MCF 10A (cell line): Measurements from ENCODE around the gene VSTM4. TPM values are rescaled to one million over a fixed set of nuclear protein-coding genes. Genes with fewer than 3 reads are reported as not detected.

Source experiments
- BruUV-seq: library from RNA; stranded (reverse); fragments of 400-500 nt; replicated peaks from 2 replicates; lab custom pipeline; 2021; lab: Mats Ljungman, UMichigan
- CTCF ChIA-PET: fragments of 300-600 bp; sonication (Branson Sonifier 250); formaldehyde crosslinking; extraction: SDS; loops from one replicate; lab custom pipeline; 2021; ENCODE audit warnings: antibody characterized with exemption, inconsistent platforms; lab: Yijun Ruan, JAX
- POLR2A ChIA-PET: fragments of 300-600, 350-650 bp; sonication (Branson Sonifier 250); formaldehyde crosslinking; extraction: SDS; loops from one replicate; lab custom pipeline; 2020; ENCODE audit warnings: antibody characterized with exemption, inconsistent platforms; lab: Yijun Ruan, JAX
- DNase-seq: peaks from one replicate; pipeline ENCODE4 v3.0.0-alpha.2; 2018; ENCODE audit not compliant: unreplicated experiment
- H3K27ac Mint-ChIP-seq: one replicate; pipeline ENCODE4 v1.8.0; 2022; ENCODE audit warnings: mild to moderate bottlenecking, low read depth, mixed read lengths; ENCODE audit not compliant: unreplicated experiment
- H3K27me3 Mint-ChIP-seq: one replicate; pipeline ENCODE4 v1.8.0; 2022; ENCODE audit warnings: mixed read lengths; ENCODE audit not compliant: insufficient read depth, unreplicated experiment
- H3K36me3 Mint-ChIP-seq: one replicate; pipeline ENCODE4 v1.8.0; 2022; ENCODE audit warnings: mild to moderate bottlenecking, moderate library complexity, mixed read lengths; ENCODE audit not compliant: insufficient read depth, unreplicated experiment
- H3K4me1 Mint-ChIP-seq: one replicate; pipeline ENCODE4 v1.8.0; 2022; ENCODE audit warnings: mixed read lengths; ENCODE audit not compliant: insufficient read depth, unreplicated experiment
- H3K4me3 Mint-ChIP-seq: one replicate; pipeline ENCODE4 v1.8.0; 2022; ENCODE audit warnings: mild to moderate bottlenecking, moderate library complexity, mixed read lengths; ENCODE audit not compliant: unreplicated experiment
- H3K9me3 Mint-ChIP-seq: one replicate; pipeline ENCODE4 v1.8.0; 2022; ENCODE audit warnings: mixed read lengths; ENCODE audit not compliant: unreplicated experiment
- CTCF ChIP-seq: fragments of 200-600 bp; IDR thresholded peaks from one replicate; pipeline ENCODE4 v1.8.0; 2022; ENCODE audit warnings: antibody characterized with exemption, mild to moderate bottlenecking; ENCODE audit not compliant: unreplicated experiment
- intact Hi-C: fragments of 100-400 bp; cut with micrococcal nuclease; formaldehyde crosslinking; loops from 2 replicates; pipeline ENCODE4 v1.14.1; 2022
- total RNA-seq: library from RNA; stranded (reverse); gene quantifications from 2 replicates; pipeline ENCODE4 v1.2.3, GENCODE V29; 2022

VSTM4 gene
- total RNA-seq, 1 experiment from 2014 or later = not detected

DNA sequence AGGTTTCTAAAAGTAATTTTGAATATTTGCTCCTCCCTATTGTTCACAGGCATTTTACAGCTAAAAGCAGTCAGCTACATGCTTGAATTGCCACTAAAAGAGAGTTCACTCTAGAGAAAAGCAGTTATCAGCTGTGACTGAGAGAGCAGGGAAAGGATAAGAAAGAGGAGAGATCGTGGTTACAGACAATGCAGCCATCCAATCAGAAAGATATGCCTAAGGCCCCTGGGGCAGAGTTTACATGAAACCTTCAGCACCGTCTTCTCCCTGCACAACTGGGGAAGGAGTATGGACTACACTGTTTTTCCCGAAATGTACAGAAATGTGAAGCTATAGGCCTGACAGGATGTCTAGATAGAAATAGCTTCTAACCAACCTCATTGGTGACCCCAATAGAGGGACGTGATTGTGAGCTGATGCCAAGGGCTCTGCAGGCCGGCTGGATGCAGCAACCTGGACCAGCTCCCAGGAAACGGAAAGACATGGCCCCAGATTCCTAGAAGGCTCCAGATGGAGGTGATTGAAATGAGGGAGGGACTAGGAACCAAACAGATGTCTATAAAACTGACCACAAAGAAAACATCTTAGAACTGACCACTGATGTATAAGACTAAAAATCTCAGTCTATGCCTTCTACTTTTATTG is 3.2 kb upstream of the VSTM4 start:
- H3K36me3 Mint-ChIP-seq = no peaks in the 10 kb centered on the region
- peaks cover 20% of the 10 kb centered on the region for H3K27me3 Mint-ChIP-seq
- CTCF ChIA-PET = interaction anchor here (0.6 kb wide), 1 partner anchor 29 kb away, joined by 3 read pairs; no protein-coding TSS in a partner anchor

DNA sequence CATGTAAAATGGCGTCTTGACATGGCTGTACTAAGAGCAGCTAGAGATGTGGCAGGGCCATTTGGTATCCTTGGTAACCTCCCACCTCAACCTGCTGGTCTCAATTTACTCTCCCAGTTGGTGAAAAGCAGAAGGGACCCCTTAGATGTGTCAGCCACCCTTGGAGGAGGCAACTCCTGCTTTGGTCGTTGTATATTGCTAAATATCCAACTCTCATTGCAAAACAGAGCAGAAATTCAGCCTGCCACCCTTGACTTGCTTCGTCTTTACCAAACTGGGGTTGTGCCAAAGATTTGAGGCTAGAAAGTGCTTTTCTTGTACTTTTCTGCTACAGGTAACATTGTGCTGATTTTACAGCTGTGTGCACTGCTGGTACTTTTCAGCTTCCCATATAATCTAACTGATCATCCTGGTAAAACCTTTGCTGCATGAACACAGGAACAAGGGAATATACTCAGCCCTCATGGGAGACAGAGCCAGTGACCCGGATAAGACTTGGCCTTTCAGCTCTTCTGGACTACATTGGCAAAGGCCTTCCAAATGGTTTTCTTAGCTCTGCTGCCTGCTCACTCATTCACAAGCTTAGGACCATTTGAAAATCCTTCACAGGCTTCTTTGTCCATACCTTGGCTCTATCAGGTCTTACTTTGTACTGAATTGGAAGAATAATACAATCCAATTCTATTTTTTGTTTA is 2.2 kb upstream of the VSTM4 start:
- BruUV-seq = no TSS peak
- H3K27me3 Mint-ChIP-seq = peaks cover 20% of the 10 kb centered on the region
- intact Hi-C loops = no loop called here

More for the DNA sequence above, 3.2 kb upstream of the VSTM4 start:
- Mint-ChIP-seq H3K27ac (no peak overlapping the region), H3K4me3 (no peak overlapping the region), H3K9me3 (peaks cover 8% of the 10 kb centered on the region), H3K4me1 (peaks cover 5% of the 10 kb centered on the region)
- BruUV-seq = no TSS peak
- no peak for TF ChIP-seq CTCF
- intact Hi-C loops = no loop called here
- DNase-seq = no peak
- POLR2A ChIA-PET = no interaction called here

GRCh38 chr10:49116509-49117375 is 1.4 kb upstream of the VSTM4 start:
- peaks cover 14% of the 10 kb centered on the region for H3K27me3 Mint-ChIP-seq
- BruUV-seq = no TSS peak
- CTCF ChIA-PET = no interaction called here

More for the DNA sequence above, 2.2 kb upstream of the VSTM4 start:
- ChIA-PET POLR2A (no interaction called here), CTCF (no interaction called here)
- no peaks in the 10 kb centered on the region for H3K36me3 Mint-ChIP-seq
- no peak overlapping the region for H3K4me3 Mint-ChIP-seq
- H3K27ac Mint-ChIP-seq = no peak overlapping the region
- peaks cover 8% of the 10 kb centered on the region for H3K9me3 Mint-ChIP-seq
- H3K4me1 Mint-ChIP-seq = peaks cover 5% of the 10 kb centered on the region
- no peak for TF ChIP-seq CTCF
- DNase-seq = no peak

More at GRCh38 chr10:49116509-49117375, 1.4 kb upstream of the VSTM4 start:
- H3K4me1 Mint-ChIP-seq = peaks cover 2% of the 10 kb centered on the region
- intact Hi-C loops = no loop called here
- no peak for TF ChIP-seq CTCF
- no peaks in the 10 kb centered on the region for H3K36me3 Mint-ChIP-seq
- no peak overlapping the region for H3K4me3 Mint-ChIP-seq
- H3K9me3 Mint-ChIP-seq = peaks cover 4% of the 10 kb centered on the region
- no peak for DNase-seq
- POLR2A ChIA-PET = no interaction called here
- no peak overlapping the region for H3K27ac Mint-ChIP-seq
